Hematopoietic multipotent progenitor cell treated with erythropoietin and hydrocortisone succinate and interleukin-3 and kit ligand, for 17 days (in vitro differentiated cells): ENCODE measurements around the gene AKAP13.
"Not testable (repeated sequence)": the region's sequence is repeated elsewhere in the genome, so short reads cannot be mapped to it uniquely, and the experiment has no call there.

ENCODE experiments used
- DNase-seq: peaks from one replicate; pipeline ENCODE4 v3.0.0-alpha.2; 2015; ENCODE audit warnings: low spot score

The AKAP13 gene

DNA sequence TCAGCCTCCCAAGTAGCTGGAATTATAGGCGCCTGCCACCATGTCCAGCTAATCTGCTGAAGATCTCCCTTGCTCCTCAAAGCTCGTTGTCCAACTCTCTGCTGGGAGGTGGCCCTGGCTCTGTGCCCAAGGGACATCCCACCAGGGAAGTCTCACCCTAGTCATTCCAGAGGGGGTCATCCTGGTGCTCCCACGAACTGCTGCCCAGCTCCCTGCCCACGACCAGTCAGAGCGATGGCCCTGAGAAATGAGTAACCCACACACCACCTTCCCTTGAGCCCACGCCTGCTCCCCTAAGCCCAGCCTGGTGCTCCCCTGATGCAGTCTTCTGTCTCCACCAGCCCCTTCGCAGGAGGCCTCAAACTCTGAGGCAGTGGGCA is 409.1 kb downstream of the AKAP13 start:
- no peak for DNase-seq

DNA sequence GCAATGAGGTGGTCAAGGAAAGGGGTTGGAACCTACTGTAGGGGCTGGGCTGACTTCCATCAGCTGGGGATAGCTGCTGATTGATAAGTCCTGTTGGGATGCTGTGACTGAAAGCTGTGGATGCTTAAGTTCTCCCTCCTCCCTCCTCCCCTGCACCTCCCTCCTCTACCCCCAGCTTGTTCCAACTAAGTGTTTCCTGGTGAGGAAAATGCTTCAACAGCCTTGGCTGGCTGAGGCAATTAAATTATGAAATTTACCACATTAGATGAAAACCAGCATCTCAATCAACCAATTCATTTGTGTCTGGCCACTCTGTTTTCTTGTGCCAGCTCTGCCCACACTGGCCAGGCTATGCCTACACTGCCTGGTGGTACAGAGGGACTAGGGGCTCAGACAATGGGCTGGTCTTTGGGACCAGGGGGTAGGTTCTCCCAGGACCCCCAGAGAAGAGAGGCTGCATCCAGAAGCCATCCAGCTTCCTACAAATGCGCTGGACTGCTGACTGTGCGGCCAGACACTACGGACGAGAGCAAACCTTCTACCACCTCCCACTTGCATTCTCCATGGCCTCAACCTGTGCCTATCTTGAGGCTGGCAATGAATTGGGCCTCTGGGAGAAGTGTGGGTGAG is 411.8 kb downstream of the AKAP13 start:
- no peak for DNase-seq

GRCh38 chr15:85792912-85793590 is 412.6 kb downstream of the AKAP13 start:
- DNase-seq = no peak

DNA sequence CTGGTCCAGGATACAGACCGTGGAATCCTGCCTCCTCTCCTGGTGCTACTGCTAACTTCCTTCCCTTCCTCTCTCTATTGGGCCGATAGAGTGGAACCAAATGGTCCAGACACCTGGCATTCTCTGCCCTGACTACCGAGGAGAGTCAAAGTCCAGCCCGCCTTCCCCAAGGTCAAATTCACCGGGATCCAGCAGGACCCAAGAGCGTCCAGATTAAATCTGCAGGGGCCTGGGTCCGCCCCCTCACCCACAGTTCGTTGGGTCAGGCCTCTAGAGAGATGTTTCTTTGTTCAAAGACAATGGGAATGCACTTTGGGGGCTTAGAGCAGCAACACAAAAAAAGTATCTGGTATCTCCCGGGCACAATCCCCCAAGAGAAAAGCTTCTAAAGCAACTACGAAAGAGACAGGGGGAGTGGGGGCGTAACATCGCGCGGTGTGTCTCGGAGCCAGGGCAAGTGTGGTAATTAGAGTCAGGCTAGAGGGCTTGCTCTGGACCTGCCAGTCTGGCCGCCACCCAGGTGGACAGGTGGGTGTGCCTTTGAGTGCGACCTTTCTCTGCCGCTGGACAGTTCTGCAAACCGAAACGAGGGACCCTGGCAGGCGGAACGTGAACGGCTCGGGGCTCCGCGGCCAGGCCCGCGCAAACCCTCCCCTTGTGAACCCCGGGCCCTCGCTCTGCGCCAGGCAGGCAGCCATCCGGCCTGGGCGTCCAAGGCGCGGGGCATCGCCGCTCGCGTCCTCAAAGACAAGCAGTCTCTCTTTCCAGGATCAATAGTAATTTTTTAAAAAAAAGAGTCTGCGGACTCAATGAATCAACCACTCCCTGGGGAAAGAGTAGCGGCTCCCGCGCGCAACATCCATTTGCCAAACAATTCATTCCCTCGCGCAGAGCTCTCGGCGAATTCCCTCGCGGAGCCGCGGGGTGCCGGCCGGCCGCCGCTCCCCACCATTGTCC is 413.5 kb downstream of the AKAP13 start:
- no peak for DNase-seq

DNA sequence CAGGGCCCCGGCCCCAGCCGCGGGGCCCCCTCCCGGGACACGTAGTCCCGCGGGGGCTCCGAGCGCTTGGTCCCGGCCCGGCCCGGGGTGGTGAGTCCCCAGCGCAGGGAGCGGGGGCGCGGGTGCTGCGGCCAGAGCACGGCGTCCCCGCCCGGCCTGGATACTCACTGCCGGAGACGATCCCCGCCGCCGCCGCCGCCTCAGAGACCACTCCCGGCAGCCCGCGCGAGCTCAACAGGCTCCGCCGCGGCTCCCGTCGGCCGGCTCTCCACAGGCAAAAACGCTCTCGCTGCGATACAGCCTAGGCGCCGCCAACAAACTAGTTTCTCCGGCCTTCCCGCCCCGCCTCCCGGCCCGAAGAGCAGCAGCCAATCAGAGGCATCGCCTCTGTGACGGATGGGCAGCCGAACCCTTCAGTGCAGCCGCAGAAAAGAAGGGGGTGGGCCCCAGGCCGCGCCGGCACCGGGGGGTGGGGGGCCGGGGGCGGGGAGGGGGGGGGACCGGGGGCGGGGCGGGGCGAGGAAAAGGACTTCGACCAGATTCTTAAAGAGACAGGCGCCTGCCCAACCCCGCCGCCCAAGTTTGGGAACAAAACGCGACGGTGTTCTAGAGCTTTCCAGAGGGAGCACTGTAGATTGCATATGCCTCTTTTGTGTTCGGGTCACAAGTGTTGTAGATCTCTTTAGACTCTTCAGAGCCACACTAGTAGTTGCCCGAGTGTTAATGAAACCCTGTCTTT is 414.4 kb downstream of the AKAP13 start, which contains the start of gene KLHL25:
KLHL25 (minus strand) TSS at position 328 of the 739 bp plus-strand sequence. CDS start 25,115 bp downstream, outside the sequence.
- DNase-seq = peak; percentile 80

DNA sequence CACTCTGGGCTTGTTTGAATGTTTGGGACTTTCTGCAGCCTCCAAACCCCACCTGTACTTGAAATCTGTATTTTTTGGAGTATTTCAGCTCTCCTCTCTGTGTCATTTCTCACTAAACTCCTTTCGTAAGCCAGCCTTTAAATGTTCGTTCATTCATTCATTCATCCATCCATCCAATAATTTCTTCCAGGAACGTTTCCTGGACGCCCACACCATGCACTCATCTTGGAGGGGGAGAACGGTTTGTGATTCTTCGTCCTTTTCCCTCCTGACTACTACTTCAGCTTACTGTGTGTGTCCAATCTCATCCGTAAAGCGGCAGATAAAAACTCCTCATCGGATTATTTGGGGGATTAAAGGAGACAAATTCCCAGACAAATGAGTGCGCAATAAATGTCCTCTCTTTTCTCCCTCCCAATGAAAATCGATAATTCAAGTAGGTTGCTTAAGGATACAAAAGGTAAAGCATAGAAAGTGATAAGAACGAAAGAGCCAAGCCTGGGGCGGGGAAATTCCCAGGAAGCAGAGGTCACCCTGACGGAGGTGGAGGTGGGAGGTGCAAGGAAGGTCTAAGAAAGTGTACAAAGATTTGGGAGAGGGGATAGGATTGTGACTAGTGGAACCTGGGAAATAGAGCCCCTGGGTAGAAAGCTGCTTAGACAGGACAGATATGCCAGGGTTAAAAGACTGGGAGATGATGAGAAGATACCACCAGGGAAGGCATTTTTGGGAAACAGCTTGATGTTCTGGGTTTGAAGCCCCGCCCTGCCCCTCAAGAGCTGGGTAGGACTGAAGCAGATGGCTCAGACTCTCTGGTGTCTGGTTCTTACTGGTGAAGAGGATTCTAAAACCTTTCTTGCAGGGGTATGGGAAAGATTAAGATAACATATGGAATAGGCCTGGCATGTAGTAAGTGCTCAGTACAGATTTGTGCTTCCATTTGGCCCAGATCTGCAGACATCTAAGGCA is 415.2 kb downstream of the AKAP13 start:
- no peak for DNase-seq

DNA sequence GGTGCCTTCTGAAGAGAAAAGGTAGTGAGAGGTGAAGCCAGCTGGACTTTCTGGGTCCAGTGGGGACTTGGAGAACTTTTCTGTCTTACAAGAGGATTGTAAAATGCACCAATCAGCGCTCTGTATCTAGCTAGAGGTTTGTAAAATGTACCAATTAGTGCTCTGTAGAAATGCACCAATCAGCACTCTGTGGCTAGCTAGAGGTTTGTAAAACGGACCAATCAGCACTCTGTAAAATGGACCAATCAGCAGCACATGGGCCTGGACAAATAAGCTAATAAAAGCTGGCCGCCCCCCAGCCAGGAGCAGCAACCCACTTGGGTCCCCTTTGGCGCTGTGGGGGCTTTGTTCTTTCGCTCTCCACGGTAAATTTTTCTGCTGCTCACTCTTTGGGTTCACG is 416.0 kb downstream of the AKAP13 start:
- not testable (repeated sequence) for DNase-seq
